IMR-90 (cell line): ENCODE data around the gene CD44. TPM values are rescaled to one million over a fixed set of nuclear protein-coding genes. Genes with fewer than 3 reads are reported as not detected.
A peak's percentile ranks its signal among the peaks of the same experiment; 100 is the strongest.

Source experiments
- ATAC-seq: fragments of 200-7000 bp; cut with Tn5 transposase; 2 replicates; pipeline ENCODE4 v1.9.1; 2020; ENCODE audit warnings: low read depth, mild to moderate bottlenecking, moderate library complexity
- BruUV-seq: library from RNA; stranded (reverse); fragments of 400-500 nt; replicated peaks from 2 replicates; lab custom pipeline; 2021; lab: Mats Ljungman, UMichigan
- CTCF ChIA-PET: fragments of 300-600 bp; formaldehyde crosslinking; extraction: SDS; loops from one replicate; lab custom pipeline; 2021; ENCODE audit warnings: antibody characterized with exemption; lab: Yijun Ruan, JAX
- POLR2A ChIA-PET: fragments of 300-600 bp; sonication (Branson Sonifier 250); formaldehyde crosslinking; loops from one replicate; lab custom pipeline; 2022; ENCODE audit warnings: antibody characterized with exemption; ENCODE audit not compliant: unreplicated experiment; lab: Charles Lee
- DNase-seq: peaks from one replicate; pipeline ENCODE4 v3.0.0; 2013
- H2AFZ ChIP-seq: replicated peaks from 2 replicates; pipeline ENCODE3; 2013; ENCODE audit warnings: low read length, mild to moderate bottlenecking; ENCODE audit not compliant: poor library complexity
- H2AK5ac ChIP-seq: 2 replicates; pipeline ENCODE4 v1.6.1; 2013; ENCODE audit warnings: low read depth, low read length, inconsistent platforms
- H2AK9ac ChIP-seq: replicated peaks from 2 replicates; pipeline ENCODE3; 2013; ENCODE audit warnings: mild to moderate bottlenecking, low read depth, low read length, moderate library complexity; ENCODE audit not compliant: poor library complexity
- H2BK120ac ChIP-seq: 2 replicates; pipeline ENCODE4 v1.6.1; 2013; ENCODE audit warnings: low read depth, low read length, inconsistent platforms
- H2BK15ac ChIP-seq: 3 replicates; pipeline ENCODE4 v1.6.1; 2013; ENCODE audit warnings: low read depth, low read length, inconsistent platforms
- H2BK20ac ChIP-seq: 2 replicates; pipeline ENCODE4 v1.6.1; 2013; ENCODE audit warnings: low read depth, mild to moderate bottlenecking, inconsistent platforms, low read length, moderate library complexity
- H2BK5ac ChIP-seq: 2 replicates; pipeline ENCODE4 v1.6.1; 2013; ENCODE audit warnings: mild to moderate bottlenecking, low read depth, low read length, inconsistent platforms; ENCODE audit not compliant: poor library complexity, severe bottlenecking
- H3K14ac ChIP-seq: replicated peaks from 2 replicates; pipeline ENCODE4 v1.6.1; 2013; ENCODE audit warnings: low read depth, low read length, inconsistent platforms
- H3K18ac ChIP-seq: 2 replicates; pipeline ENCODE4 v1.6.1; 2013; ENCODE audit warnings: low read depth, low read length, control low read depth
- H3K23ac ChIP-seq: 2 replicates; pipeline ENCODE4 v1.6.1; 2013; ENCODE audit warnings: low read depth, low read length, inconsistent platforms
- H3K27ac ChIP-seq: 2 replicates; pipeline ENCODE4 v1.5.1; 2013; ENCODE audit warnings: mild to moderate bottlenecking, control low read depth, low read length; ENCODE audit not compliant: insufficient read depth
- H3K27me3 ChIP-seq: 2 replicates; pipeline ENCODE4 v1.6.1; 2013; ENCODE audit warnings: low read length; ENCODE audit not compliant: control insufficient read depth, insufficient read depth
- H3K36me3 ChIP-seq: 2 replicates; pipeline ENCODE4 v1.6.1; 2013; ENCODE audit warnings: low read length, mixed read lengths; ENCODE audit not compliant: control insufficient read depth, insufficient read depth
- H3K4ac ChIP-seq: 2 replicates; pipeline ENCODE4 v1.6.1; 2013; ENCODE audit warnings: low read depth, low read length, inconsistent platforms
- H3K4me1 ChIP-seq: 2 replicates; pipeline ENCODE4 v1.6.1; 2013; ENCODE audit warnings: low read length, mixed read lengths; ENCODE audit not compliant: control insufficient read depth, insufficient read depth
- H3K4me2 ChIP-seq: 2 replicates; pipeline ENCODE4 v1.6.1; 2013; ENCODE audit warnings: low read depth, mild to moderate bottlenecking, control low read depth, low read length, moderate library complexity
- H3K4me3 ChIP-seq: 2 replicates; pipeline ENCODE4 v1.5.1; 2013; ENCODE audit warnings: low read depth, mild to moderate bottlenecking, control low read depth, low read length, moderate library complexity; ENCODE audit not compliant: insufficient read depth
- H3K56ac ChIP-seq: 2 replicates; pipeline ENCODE4 v1.6.1; 2013; ENCODE audit warnings: low read length, inconsistent platforms; ENCODE audit not compliant: insufficient read depth; ENCODE audit errors: extremely low read depth
- H3K79me1 ChIP-seq, 2 experiments: 2 replicates each; pipeline ENCODE4 v1.6.1; 2013; ENCODE audit warnings: low read length in 2 of 2, inconsistent platforms in 1 of 2, low read depth in 1 of 2
- H3K9ac ChIP-seq: 2 replicates; pipeline ENCODE4 v1.6.1; 2013; ENCODE audit warnings: low read depth, low read length, control low read depth
- H3K9me1 ChIP-seq: 2 replicates; pipeline ENCODE4 v1.6.1; 2013; ENCODE audit warnings: low read length, inconsistent platforms; ENCODE audit not compliant: insufficient read depth
- H3K9me3 ChIP-seq: 2 replicates; pipeline ENCODE4 v1.6.1; 2013; ENCODE audit warnings: low read length; ENCODE audit not compliant: control insufficient read depth, insufficient read depth
- H4K20me1 ChIP-seq: 2 replicates; pipeline ENCODE4 v1.6.1; 2013; ENCODE audit warnings: low read length, inconsistent platforms; ENCODE audit not compliant: insufficient read depth
- H4K5ac ChIP-seq: 2 replicates; pipeline ENCODE4 v1.6.1; 2013; ENCODE audit warnings: mild to moderate bottlenecking, low read depth, low read length, control low read depth
- H4K8ac ChIP-seq, 2 experiments: 2 replicates each; pipeline ENCODE4 v1.6.1; 2013; ENCODE audit warnings: low read depth in 2 of 2, low read length in 2 of 2, control low read depth in 1 of 2, inconsistent platforms in 1 of 2
- H4K91ac ChIP-seq: 2 replicates; pipeline ENCODE4 v1.6.1; 2013; ENCODE audit warnings: low read depth, low read length, inconsistent platforms; ENCODE audit not compliant: insufficient read depth
- BHLHE40 ChIP-seq: fragments of 150-350 bp; IDR thresholded peaks from 2 replicates; pipeline ENCODE4 v1.6.1; 2016; ENCODE audit warnings: mild to moderate bottlenecking, low read depth, low read length
- CEBPB ChIP-seq: IDR thresholded peaks from 2 replicates; pipeline ENCODE4 v1.6.1; 2012; ENCODE audit warnings: low read depth, low read length, improper control_type of control experiment
- MAZ ChIP-seq: IDR thresholded peaks from 2 replicates; pipeline ENCODE4 v1.6.1; 2012; ENCODE audit warnings: low read depth, mild to moderate bottlenecking, low read length, improper control_type of control experiment, moderate library complexity, borderline replicate concordance
- NFE2L2 ChIP-seq: fragments of 150-350 bp; IDR thresholded peaks from 2 replicates; pipeline ENCODE4 v1.6.1; 2016; ENCODE audit warnings: low read depth, mild to moderate bottlenecking, low read length
- SMC3 ChIP-seq: fragments of 150-350 bp; IDR thresholded peaks from 2 replicates; pipeline ENCODE4 v1.6.1; 2016; ENCODE audit warnings: low read depth, mild to moderate bottlenecking, antibody characterized with exemption, low read length, moderate library complexity
- WGBS, 2 experiments: methylation state at CpG; one replicate each; pipeline versions ENCODE4 v1.1.5 to v1.1.7; 2013; ENCODE audit warnings: missing lambda C conversion rate in 2 of 2; ENCODE audit not compliant: insufficient read length in 1 of 2; ENCODE audit errors: extremely low coverage in 2 of 2; 5-methylcytosine and 5-hydroxymethylcytosine counted together
- dilution Hi-C: fragments of 300-500 bp; cut with HindIII; formaldehyde crosslinking; loops from one replicate; pipeline ENCODE4 v1.14.3; 2018; ENCODE audit warnings: low sequenced_read_pairs; ENCODE audit not compliant: unreplicated experiment
- in situ Hi-C: fragments of 300-500 bp; cut with MboI; formaldehyde crosslinking; loops from 3 replicates; pipeline ENCODE4 v1.14.3; 2019; ENCODE audit warnings: low sequenced_read_pairs, inconsistent platforms, mixed read lengths
- intact Hi-C: fragments of 100-400 bp; cut with micrococcal nuclease; formaldehyde crosslinking; loops from 2 replicates; pipeline ENCODE4 v1.10.0; 2022
- polyA plus RNA-seq, 3 experiments: library from polyadenylated mRNA; depleted of rRNA; stranded (reverse); fragments of >200 nt; gene quantifications; 2 replicates each; pipeline ENCODE4 v1.2.3, GENCODE V29; 2012; ENCODE audit warnings: low replicate concordance in 1 of 3
- total RNA-seq: library from RNA; depleted of rRNA; stranded (reverse); fragments of >200 nt; gene quantifications from 2 replicates; pipeline ENCODE4 v1.2.3, GENCODE V29; 2012
- TF ChIP-seq, protein P1 (sequence below): fragments of 150-350 bp; IDR thresholded peaks from 2 replicates; pipeline ENCODE4 v1.6.1; 2017; ENCODE audit warnings: mild to moderate bottlenecking, antibody characterized with exemption, low read length, low read depth
- TF ChIP-seq, protein P2 (sequence below): fragments of 150-350 bp; IDR thresholded peaks from 2 replicates; pipeline ENCODE4 v1.6.1; 2016; ENCODE audit warnings: low read depth, mild to moderate bottlenecking, low read length, moderate library complexity, borderline replicate concordance

The CD44 gene
- total and polyA plus RNA-seq, 2 of the 4 experiments (the other 2 are of a cell fraction): 357 to 947 TPM

DNA sequence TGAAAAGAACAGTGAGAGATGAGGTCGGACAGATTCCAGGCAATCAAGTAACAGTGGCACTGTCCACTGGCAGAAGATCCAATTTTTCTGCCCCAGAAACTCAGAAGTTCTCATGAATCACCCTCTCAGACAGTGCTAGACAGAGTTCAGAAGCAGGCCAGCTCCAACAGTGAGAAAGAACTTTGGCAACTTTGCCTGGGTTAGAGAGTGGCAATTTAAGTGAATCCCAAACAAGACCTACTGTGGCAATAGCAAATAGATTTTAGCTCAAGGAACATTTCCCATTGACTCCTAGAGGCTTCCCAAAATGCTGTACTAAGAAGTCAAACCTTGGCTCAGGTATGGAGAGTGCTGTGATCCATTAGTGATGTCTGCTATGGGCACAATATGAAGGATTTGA is 12.3 kb downstream of the CD44 start:
- Histone ChIP-seq H4K8ac (no peak overlapping the region), H3K14ac (peak overlapping the region; percentile 37; the same call in 1 of the 2 replicates), H2BK5ac (peak overlapping the region; percentile 5), H2AFZ (no peak overlapping the region), H3K9me1 (peaks cover 56% of the 10 kb centered on the region), H3K23ac (0 out of 2 replicates have a peak overlapping the region, but pooled peaks have one; percentile 64), H3K4me3 (no peak overlapping the region), H2BK15ac (no peak overlapping the region), H3K79me1 (peaks cover 0 to 80% of the 10 kb centered on the region in 2 experiments; a peak in 2 of 4 replicates), H4K20me1 (peaks cover 100% of the 10 kb centered on the region), H3K36me3 (peaks cover 46% of the 10 kb centered on the region), H3K4ac (no peak overlapping the region), H3K4me2 (no peak overlapping the region), H3K18ac (peak overlapping the region; percentile 48; the same call in 1 of the 2 replicates), H2AK9ac (no peak overlapping the region), H3K9me3 (peaks cover 4% of the 10 kb centered on the region; the same call in 1 of the 2 replicates), H3K4me1 (peaks cover 27% of the 10 kb centered on the region), H3K27me3 (no peaks in the 10 kb centered on the region), H2BK120ac (no peak overlapping the region), H3K27ac (peak overlapping the region; percentile 14; the same call in 1 of the 2 replicates), H4K5ac (no peak overlapping the region), H2BK20ac (no peak overlapping the region), H4K91ac (no peak overlapping the region), H2AK5ac (no peak overlapping the region), H3K9ac (no peak overlapping the region), H3K56ac (no peak overlapping the region)
- intact Hi-C loops: loop anchor here (10.0 kb wide), 1 partner anchor 154 kb away; no protein-coding TSS in a partner anchor
- 100% methylated on average over 1 of the region's 1 CpG; no CpG with 5 or more reads in 1 of the 2 experiments for WGBS, 2 experiments
- DNase-seq (no peak), ATAC-seq (peak; percentile 18; the same call in 1 of the 2 replicates)
- ChIA-PET CTCF (interaction anchor here (0.7 kb wide), 1 partner anchor 36 kb away, joined by 3 read pairs; no protein-coding TSS in a partner anchor), POLR2A (no interaction called here)
- in situ Hi-C loops: loop anchor here (25.0 kb wide), 1 partner anchor 564 kb away; no protein-coding TSS in a partner anchor
- dilution Hi-C loops: no loop called here
- TF ChIP-seq BHLHE40 (no peak), NFE2L2 (no peak), CEBPB (no peak), MAZ (no peak), SMC3 (no peak)
- TF ChIP-seq, protein P1, sequence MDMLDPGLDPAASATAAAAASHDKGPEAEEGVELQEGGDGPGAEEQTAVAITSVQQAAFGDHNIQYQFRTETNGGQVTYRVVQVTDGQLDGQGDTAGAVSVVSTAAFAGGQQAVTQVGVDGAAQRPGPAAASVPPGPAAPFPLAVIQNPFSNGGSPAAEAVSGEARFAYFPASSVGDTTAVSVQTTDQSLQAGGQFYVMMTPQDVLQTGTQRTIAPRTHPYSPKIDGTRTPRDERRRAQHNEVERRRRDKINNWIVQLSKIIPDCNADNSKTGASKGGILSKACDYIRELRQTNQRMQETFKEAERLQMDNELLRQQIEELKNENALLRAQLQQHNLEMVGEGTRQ: no peak
- TF ChIP-seq, protein P2, sequence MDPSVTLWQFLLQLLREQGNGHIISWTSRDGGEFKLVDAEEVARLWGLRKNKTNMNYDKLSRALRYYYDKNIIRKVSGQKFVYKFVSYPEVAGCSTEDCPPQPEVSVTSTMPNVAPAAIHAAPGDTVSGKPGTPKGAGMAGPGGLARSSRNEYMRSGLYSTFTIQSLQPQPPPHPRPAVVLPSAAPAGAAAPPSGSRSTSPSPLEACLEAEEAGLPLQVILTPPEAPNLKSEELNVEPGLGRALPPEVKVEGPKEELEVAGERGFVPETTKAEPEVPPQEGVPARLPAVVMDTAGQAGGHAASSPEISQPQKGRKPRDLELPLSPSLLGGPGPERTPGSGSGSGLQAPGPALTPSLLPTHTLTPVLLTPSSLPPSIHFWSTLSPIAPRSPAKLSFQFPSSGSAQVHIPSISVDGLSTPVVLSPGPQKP: no peak
- BruUV-seq: no TSS peak
